ENCODE data around the gene LMO7.
"Not testable (repeated sequence)": the region's sequence is repeated elsewhere in the genome, so short reads cannot be mapped to it uniquely, and the experiment has no call there.

Gene LMO7

GRCh38 chr13:75648446-75648845, 12.3 kb downstream of the LMO7 start:
- no peak for DNase-seq

- DNase-seq, result no peak
Measured at GRCh38 chr13:75651013-75651412, 14.9 kb downstream of the LMO7 start.

GRCh38 chr13:75652726-75653125, 16.6 kb downstream of the LMO7 start:
- no peak for DNase-seq

GRCh38 chr13:75656425-75656989, 20.4 kb downstream of the LMO7 start:
- DNase-seq, result no peak

- DNase-seq, result no peak
Measured at GRCh38 chr13:75657111-75657510, 21.0 kb downstream of the LMO7 start.

- DNase-seq, result no peak
Measured at GRCh38 chr13:75660694-75661093, 24.6 kb downstream of the LMO7 start.

GRCh38 chr13:75661443-75661842, 25.3 kb downstream of the LMO7 start:
- DNase-seq, result no peak

GRCh38 chr13:75666646-75667351, 30.7 kb downstream of the LMO7 start:
- no peak for DNase-seq

- DNase-seq, result no peak
Measured at GRCh38 chr13:75669706-75670105, 33.6 kb downstream of the LMO7 start.

- no peak for DNase-seq
Measured at GRCh38 chr13:75670496-75670895, 34.4 kb downstream of the LMO7 start.

- no peak for DNase-seq
Measured at GRCh38 chr13:75675421-75675820, 39.3 kb downstream of the LMO7 start.

- DNase-seq, result no peak
Measured at GRCh38 chr13:75679459-75679858, 43.3 kb downstream of the LMO7 start.

GRCh38 chr13:75680251-75680650, 44.1 kb downstream of the LMO7 start:
- DNase-seq, result not testable (repeated sequence)

GRCh38 chr13:75682326-75682725, 46.2 kb downstream of the LMO7 start:
- no peak for DNase-seq

GRCh38 chr13:75685239-75685697, 49.1 kb downstream of the LMO7 start:
- peak; percentile 4 to 19 for DNase-seq

- no peak for DNase-seq
Measured at GRCh38 chr13:75687150-75687763, 51.1 kb downstream of the LMO7 start.

GRCh38 chr13:75689686-75690085, 53.6 kb downstream of the LMO7 start:
- no peak for DNase-seq

- no peak for DNase-seq
Measured at GRCh38 chr13:75690607-75691006, 54.5 kb downstream of the LMO7 start.

GRCh38 chr13:75691183-75691582, 55.1 kb downstream of the LMO7 start:
- no peak for DNase-seq

GRCh38 chr13:75693227-75693626, 57.1 kb downstream of the LMO7 start:
- no peak for DNase-seq

GRCh38 chr13:75694722-75695121, 58.6 kb downstream of the LMO7 start:
- no peak for DNase-seq

GRCh38 chr13:75695908-75696307, 59.8 kb downstream of the LMO7 start:
- peak; percentile 84 to 87 for DNase-seq

GRCh38 chr13:75699062-75699461, 62.9 kb downstream of the LMO7 start:
- no peak for DNase-seq

GRCh38 chr13:75699717-75700116, 63.6 kb downstream of the LMO7 start:
- not testable (repeated sequence) for DNase-seq
